CD4-positive, alpha-beta T cell treated with Interleukin-15 for 1 hour (primary cell): ENCODE measurements around the gene GLRB.
"Not testable (repeated sequence)": the region's sequence is repeated elsewhere in the genome, so short reads cannot be mapped to it uniquely, and the experiment has no call there.

Source experiments
- DNase-seq: peaks from one replicate; pipeline ENCODE4 v3.0.0-alpha.2; 2020

Gene GLRB

GRCh38 chr4:157075811-157076577 is at the start of gene GLRB:
TSS of gene GLRB (plus strand) at chr4:157076150. CDS start at chr4:157078025, 1,875 bp downstream.
- no peak for DNase-seq

- DNase-seq: no peak
Measured at GRCh38 chr4:157035471-157035870, 40.5 kb upstream of the GLRB start.

GRCh38 chr4:157040405-157040804 is 35.5 kb upstream of the GLRB start:
- DNase-seq: no peak

GRCh38 chr4:157043131-157043530 is 32.8 kb upstream of the GLRB start:
- no peak for DNase-seq

GRCh38 chr4:157045507-157046127 is 30.3 kb upstream of the GLRB start:
- no peak for DNase-seq

- DNase-seq: no peak
Measured at GRCh38 chr4:157048248-157048647, 27.7 kb upstream of the GLRB start.

GRCh38 chr4:157050561-157050960 is 25.4 kb upstream of the GLRB start:
- DNase-seq: no peak

- no peak for DNase-seq
Measured at GRCh38 chr4:157052429-157053040, 23.4 kb upstream of the GLRB start.

- DNase-seq: no peak
Measured at GRCh38 chr4:157057218-157057617, 18.7 kb upstream of the GLRB start.

GRCh38 chr4:157058899-157059298 is 17.1 kb upstream of the GLRB start:
- not testable (repeated sequence) for DNase-seq

GRCh38 chr4:157072002-157072401 is 3.9 kb upstream of the GLRB start:
- no peak for DNase-seq

GRCh38 chr4:157075401-157075800 is 549 bp upstream of the GLRB start:
- no peak for DNase-seq

GRCh38 chr4:157076578-157076947 is 613 bp downstream of the GLRB start:
- no peak for DNase-seq

- no peak for DNase-seq
Measured at GRCh38 chr4:157079441-157079840, 3.5 kb downstream of the GLRB start.

GRCh38 chr4:157080605-157081004 is 4.7 kb downstream of the GLRB start:
- no peak for DNase-seq

- DNase-seq: no peak
Measured at GRCh38 chr4:157095716-157096115, 19.8 kb downstream of the GLRB start.

GRCh38 chr4:157096439-157096838 is 20.5 kb downstream of the GLRB start:
- DNase-seq: no peak

- DNase-seq: no peak
Measured at GRCh38 chr4:157099506-157099905, 23.6 kb downstream of the GLRB start.

- no peak for DNase-seq
Measured at GRCh38 chr4:157104541-157104940, 28.6 kb downstream of the GLRB start.

GRCh38 chr4:157114671-157115070 is 38.7 kb downstream of the GLRB start:
- DNase-seq: no peak

- DNase-seq: no peak
Measured at GRCh38 chr4:157115613-157116335, 39.8 kb downstream of the GLRB start.

GRCh38 chr4:157121401-157121800 is 45.5 kb downstream of the GLRB start:
- no peak for DNase-seq

GRCh38 chr4:157127571-157127970 is 51.6 kb downstream of the GLRB start:
- DNase-seq: no peak

GRCh38 chr4:157128395-157128794 is 52.4 kb downstream of the GLRB start:
- no peak for DNase-seq
